Adrenal gland (tissue), 12 donors: ENCODE data around the gene MYLK. TPM values are rescaled to one million over a fixed set of nuclear protein-coding genes. Genes with fewer than 3 reads are reported as not detected.

Experiments
- DNase-seq, 7 donors: peaks; one replicate each; pipeline ENCODE4 v3.0.0-alpha.2; 2019 to 2020
- H3K27ac ChIP-seq, 5 donors: fragments of 200-600 bp; sonication (generic) in 4 of 5; 1 replicate in 3 of 5; 2 replicates in 2 of 5; pipeline versions ENCODE4 v1.5.1 to v1.8.0; 2016 to 2020; ENCODE audit warnings: mild to moderate bottlenecking in 1 of 5
- H3K27me3 ChIP-seq: fragments of 200-600 bp; 2 replicates; pipeline ENCODE4 v1.8.0; 2021
- H3K36me3 ChIP-seq, 2 donors: fragments of 200-600 bp; replicated peaks in 1 of 2; 1 replicate in 1 of 2; 2 replicates in 1 of 2; pipeline versions ENCODE4 v1.5.1 to v1.8.0; 2018 to 2022
- H3K4me1 ChIP-seq, 2 donors: fragments of 200-600 bp; replicated peaks in 1 of 2; 1 replicate in 1 of 2; 2 replicates in 1 of 2; pipeline versions ENCODE4 v1.5.1 to v1.8.0; 2018 to 2021
- H3K4me3 ChIP-seq, 4 donors: fragments of 200-600 bp; sonication (generic) in 3 of 4; one replicate each; pipeline ENCODE4 v1.5.1; 2016 to 2018
- H3K9me3 ChIP-seq, 3 donors: fragments of 200-600 bp; sonication (generic) in 1 of 3; replicated peaks in 1 of 3; 1 replicate in 2 of 3; 2 replicates in 1 of 3; pipeline versions ENCODE4 v1.5.1 to v1.8.0; 2016 to 2021
- CTCF ChIP-seq, 6 experiments: fragments of 450-650 bp in 4 of 6; fragments of 200-600 bp in 2 of 6; sonication (generic) in 1 of 6; IDR thresholded peaks; 1 replicate in 5 of 6; 2 replicates in 1 of 6; pipeline versions ENCODE4 v1.5.1 to v1.8.0; 2016 to 2021; ENCODE audit warnings: antibody characterized with exemption in 6 of 6, mild to moderate bottlenecking in 2 of 6, moderate library complexity in 1 of 6
- POLR2A ChIP-seq, 2 donors: fragments of 450-650 bp; IDR thresholded peaks; one replicate each; pipeline ENCODE4 v1.6.1; 2017; ENCODE audit warnings: antibody characterized with exemption in 2 of 2, mild to moderate bottlenecking in 2 of 2, moderate library complexity in 1 of 2
- WGBS, 4 donors: extraction: QIAGEN DNeasy Blood & Tissue Kit in 2 of 4; methylation state at CpG; one replicate each; pipeline versions ENCODE4 v1.1.5 to v1.1.7; 2013 to 2017; 5-methylcytosine and 5-hydroxymethylcytosine counted together
- intact Hi-C, 2 donors: fragments of 100-400 bp; cut with DNase I; formaldehyde crosslinking; loops; one replicate each; pipeline versions ENCODE4 v1.14.1 to v1.15.0; 2022 to 2023
- polyA plus RNA-seq, 3 donors: library from polyadenylated mRNA; stranded (reverse); fragments of 200-250 nt in 2 of 3; fragments of 350-450 nt in 1 of 3; fragmentation: Illumina TruSeq in 1 of 3; extraction: RNeasy Lipid Tissue Mini Kit (QIAGEN cat#74804) in 1 of 3; gene quantifications; one replicate each; pipeline ENCODE4 v1.2.3, GENCODE V29; 2013 to 2014
- total RNA-seq, 9 donors: library from RNA; depleted of rRNA in 4 of 9; stranded (reverse); fragments of >200 nt in 4 of 9; fragments of 120-200 nt in 1 of 9; fragmentation: NEBNext Ultra II Directional in 1 of 9; extraction: Animal tissue kit (Norgen Biotek cat#: 25700) in 1 of 9; gene quantifications; one replicate each; pipeline versions ENCODE4 v1.1.0 to v1.2.4, GENCODE V29; 2013 to 2023
- donor health status: healthy with polysubstance abuse.
- donor health status: Bipolar disorder and iron deficiency.
- donor health status: DM: yes; HTN: yes; CAD: no.
- donor health status: DM: no; HTN: no; CAD: no.
- donor health status: DM: no; HTN: no; CAD: no.
- donor health status: DM: yes; HTN: yes; CAD: no.

Gene MYLK
- total and polyA plus RNA-seq, 12 donors, result 13.3 to 124 (median 53.8) TPM

- H3K4me3 ChIP-seq, result no peak overlapping the region
- TF ChIP-seq POLR2A (IDR thresholded peaks at IDR 0.05) (no peak), CTCF (IDR thresholded peaks at IDR 0.05) (no peak)
- WGBS, 4 donors, result 48 to 59% (median 55%) methylated on average over 4 of the region's 4 CpGs
- peaks cover 0 to 3% of the 10 kb centered on the region in 2 donors for H3K4me1 ChIP-seq
- no peaks in the 10 kb centered on the region for H3K36me3 ChIP-seq
- no peak overlapping the region for H3K27ac ChIP-seq
- no peak for DNase-seq
- H3K27me3 ChIP-seq, result no peaks in the 10 kb centered on the region
- intact Hi-C loops, result no loop called here
- H3K9me3 ChIP-seq, result no peaks in the 10 kb centered on the region
Observed at GRCh38 chr3:123783811-123784210, 100.3 kb downstream of the MYLK start.

- intact Hi-C loops, result no loop called here
- no peak for TF ChIP-seq POLR2A (IDR thresholded peaks at IDR 0.05)
- WGBS, 4 donors, result 51 to 76% (median 59%) methylated on average over 1 of the region's 1 CpG
- Histone ChIP-seq H3K4me3 (no peak overlapping the region), H3K36me3 (no peaks in the 10 kb centered on the region), H3K9me3 (no peaks in the 10 kb centered on the region), H3K4me1 (peaks cover 0 to 3% of the 10 kb centered on the region in 2 donors), H3K27me3 (no peaks in the 10 kb centered on the region), H3K27ac (no peak overlapping the region)
- DNase-seq, result no peak
Observed at GRCh38 chr3:123783050-123783689, 101.0 kb downstream of the MYLK start.

- intact Hi-C loops, result no loop called here
- Histone ChIP-seq H3K4me1 (peaks cover 0 to 3% of the 10 kb centered on the region in 2 donors), H3K4me3 (no peak overlapping the region), H3K27me3 (no peaks in the 10 kb centered on the region), H3K9me3 (no peaks in the 10 kb centered on the region), H3K36me3 (no peaks in the 10 kb centered on the region), H3K27ac (no peak overlapping the region)
- 64 to 73% (median 69%) methylated on average over 4 of the region's 4 CpGs for WGBS, 4 donors
- TF ChIP-seq POLR2A (IDR thresholded peaks at IDR 0.05) (no peak), CTCF (IDR thresholded peaks at IDR 0.05) (no peak)
- no peak for DNase-seq
Observed at GRCh38 chr3:123782488-123782887, 101.6 kb downstream of the MYLK start.

- Histone ChIP-seq H3K36me3 (no peaks in the 10 kb centered on the region), H3K27me3 (no peaks in the 10 kb centered on the region), H3K4me1 (peaks cover 0 to 3% of the 10 kb centered on the region in 2 donors), H3K4me3 (no peak overlapping the region), H3K9me3 (no peaks in the 10 kb centered on the region), H3K27ac (no peak overlapping the region)
- TF ChIP-seq POLR2A (IDR thresholded peaks at IDR 0.05) (no peak), CTCF (IDR thresholded peaks at IDR 0.05) (no peak)
- no peak for DNase-seq
- 81 to 89% (median 83%) methylated on average over 6 of the region's 6 CpGs for WGBS, 4 donors
- intact Hi-C loops, result no loop called here
Observed at GRCh38 chr3:123781571-123782275, 102.4 kb downstream of the MYLK start.
